IMR-90 (cell line): ENCODE data around the gene SLC4A5. TPM values are rescaled to one million over a fixed set of nuclear protein-coding genes. Genes with fewer than 3 reads are reported as not detected.

Experiments
- ATAC-seq: fragments of 200-7000 bp; cut with Tn5 transposase; 2 replicates; pipeline ENCODE4 v1.9.1; 2020; ENCODE audit warnings: low read depth, mild to moderate bottlenecking, moderate library complexity
- BruUV-seq: library from RNA; stranded (reverse); fragments of 400-500 nt; replicated peaks from 2 replicates; lab custom pipeline; 2021; lab: Mats Ljungman, UMichigan
- CTCF ChIA-PET: fragments of 300-600 bp; formaldehyde crosslinking; extraction: SDS; loops from one replicate; lab custom pipeline; 2021; ENCODE audit warnings: antibody characterized with exemption; lab: Yijun Ruan, JAX
- POLR2A ChIA-PET: fragments of 300-600 bp; sonication (Branson Sonifier 250); formaldehyde crosslinking; loops from one replicate; lab custom pipeline; 2022; ENCODE audit warnings: antibody characterized with exemption; ENCODE audit not compliant: unreplicated experiment; lab: Charles Lee
- DNase-seq: peaks from one replicate; pipeline ENCODE4 v3.0.0; 2013
- H2AFZ ChIP-seq: replicated peaks from 2 replicates; pipeline ENCODE3; 2013; ENCODE audit warnings: low read length, mild to moderate bottlenecking; ENCODE audit not compliant: poor library complexity
- H2AK5ac ChIP-seq: 2 replicates; pipeline ENCODE4 v1.6.1; 2013; ENCODE audit warnings: low read depth, low read length, inconsistent platforms
- H2AK9ac ChIP-seq: replicated peaks from 2 replicates; pipeline ENCODE3; 2013; ENCODE audit warnings: mild to moderate bottlenecking, low read depth, low read length, moderate library complexity; ENCODE audit not compliant: poor library complexity
- H2BK120ac ChIP-seq: 2 replicates; pipeline ENCODE4 v1.6.1; 2013; ENCODE audit warnings: low read depth, low read length, inconsistent platforms
- H2BK15ac ChIP-seq: 3 replicates; pipeline ENCODE4 v1.6.1; 2013; ENCODE audit warnings: low read depth, low read length, inconsistent platforms
- H2BK20ac ChIP-seq: 2 replicates; pipeline ENCODE4 v1.6.1; 2013; ENCODE audit warnings: low read depth, mild to moderate bottlenecking, inconsistent platforms, low read length, moderate library complexity
- H2BK5ac ChIP-seq: 2 replicates; pipeline ENCODE4 v1.6.1; 2013; ENCODE audit warnings: mild to moderate bottlenecking, low read depth, low read length, inconsistent platforms; ENCODE audit not compliant: poor library complexity, severe bottlenecking
- H3K14ac ChIP-seq: replicated peaks from 2 replicates; pipeline ENCODE4 v1.6.1; 2013; ENCODE audit warnings: low read depth, low read length, inconsistent platforms
- H3K18ac ChIP-seq: 2 replicates; pipeline ENCODE4 v1.6.1; 2013; ENCODE audit warnings: low read depth, low read length, control low read depth
- H3K23ac ChIP-seq: 2 replicates; pipeline ENCODE4 v1.6.1; 2013; ENCODE audit warnings: low read depth, low read length, inconsistent platforms
- H3K27ac ChIP-seq: 2 replicates; pipeline ENCODE4 v1.5.1; 2013; ENCODE audit warnings: mild to moderate bottlenecking, control low read depth, low read length; ENCODE audit not compliant: insufficient read depth
- H3K27me3 ChIP-seq: 2 replicates; pipeline ENCODE4 v1.6.1; 2013; ENCODE audit warnings: low read length; ENCODE audit not compliant: control insufficient read depth, insufficient read depth
- H3K36me3 ChIP-seq: 2 replicates; pipeline ENCODE4 v1.6.1; 2013; ENCODE audit warnings: low read length, mixed read lengths; ENCODE audit not compliant: control insufficient read depth, insufficient read depth
- H3K4ac ChIP-seq: 2 replicates; pipeline ENCODE4 v1.6.1; 2013; ENCODE audit warnings: low read depth, low read length, inconsistent platforms
- H3K4me1 ChIP-seq: 2 replicates; pipeline ENCODE4 v1.6.1; 2013; ENCODE audit warnings: low read length, mixed read lengths; ENCODE audit not compliant: control insufficient read depth, insufficient read depth
- H3K4me2 ChIP-seq: 2 replicates; pipeline ENCODE4 v1.6.1; 2013; ENCODE audit warnings: low read depth, mild to moderate bottlenecking, control low read depth, low read length, moderate library complexity
- H3K4me3 ChIP-seq: 2 replicates; pipeline ENCODE4 v1.5.1; 2013; ENCODE audit warnings: low read depth, mild to moderate bottlenecking, control low read depth, low read length, moderate library complexity; ENCODE audit not compliant: insufficient read depth
- H3K56ac ChIP-seq: 2 replicates; pipeline ENCODE4 v1.6.1; 2013; ENCODE audit warnings: low read length, inconsistent platforms; ENCODE audit not compliant: insufficient read depth; ENCODE audit errors: extremely low read depth
- H3K79me1 ChIP-seq, 2 experiments: 2 replicates each; pipeline ENCODE4 v1.6.1; 2013; ENCODE audit warnings: low read length in 2 of 2, inconsistent platforms in 1 of 2, low read depth in 1 of 2
- H3K9ac ChIP-seq: 2 replicates; pipeline ENCODE4 v1.6.1; 2013; ENCODE audit warnings: low read depth, low read length, control low read depth
- H3K9me1 ChIP-seq: 2 replicates; pipeline ENCODE4 v1.6.1; 2013; ENCODE audit warnings: low read length, inconsistent platforms; ENCODE audit not compliant: insufficient read depth
- H3K9me3 ChIP-seq: 2 replicates; pipeline ENCODE4 v1.6.1; 2013; ENCODE audit warnings: low read length; ENCODE audit not compliant: control insufficient read depth, insufficient read depth
- H4K20me1 ChIP-seq: 2 replicates; pipeline ENCODE4 v1.6.1; 2013; ENCODE audit warnings: low read length, inconsistent platforms; ENCODE audit not compliant: insufficient read depth
- H4K5ac ChIP-seq: 2 replicates; pipeline ENCODE4 v1.6.1; 2013; ENCODE audit warnings: mild to moderate bottlenecking, low read depth, low read length, control low read depth
- H4K8ac ChIP-seq, 2 experiments: 2 replicates each; pipeline ENCODE4 v1.6.1; 2013; ENCODE audit warnings: low read depth in 2 of 2, low read length in 2 of 2, control low read depth in 1 of 2, inconsistent platforms in 1 of 2
- H4K91ac ChIP-seq: 2 replicates; pipeline ENCODE4 v1.6.1; 2013; ENCODE audit warnings: low read depth, low read length, inconsistent platforms; ENCODE audit not compliant: insufficient read depth
- BHLHE40 ChIP-seq: fragments of 150-350 bp; IDR thresholded peaks from 2 replicates; pipeline ENCODE4 v1.6.1; 2016; ENCODE audit warnings: mild to moderate bottlenecking, low read depth, low read length
- MAFK ChIP-seq: IDR thresholded peaks from 2 replicates; pipeline ENCODE4 v1.6.1; 2012; ENCODE audit warnings: low read depth, low read length, improper control_type of control experiment
- NFE2L2 ChIP-seq: fragments of 150-350 bp; IDR thresholded peaks from 2 replicates; pipeline ENCODE4 v1.6.1; 2016; ENCODE audit warnings: low read depth, mild to moderate bottlenecking, low read length
- WGBS, 2 experiments: methylation state at CpG; one replicate each; pipeline versions ENCODE4 v1.1.5 to v1.1.7; 2013; ENCODE audit warnings: missing lambda C conversion rate in 2 of 2; ENCODE audit not compliant: insufficient read length in 1 of 2; ENCODE audit errors: extremely low coverage in 2 of 2; 5-methylcytosine and 5-hydroxymethylcytosine counted together
- dilution Hi-C: fragments of 300-500 bp; cut with HindIII; formaldehyde crosslinking; loops from one replicate; pipeline ENCODE4 v1.14.3; 2018; ENCODE audit warnings: low sequenced_read_pairs; ENCODE audit not compliant: unreplicated experiment
- in situ Hi-C: fragments of 300-500 bp; cut with MboI; formaldehyde crosslinking; loops from 3 replicates; pipeline ENCODE4 v1.14.3; 2019; ENCODE audit warnings: low sequenced_read_pairs, inconsistent platforms, mixed read lengths
- intact Hi-C: fragments of 100-400 bp; cut with micrococcal nuclease; formaldehyde crosslinking; loops from 2 replicates; pipeline ENCODE4 v1.10.0; 2022
- polyA plus RNA-seq, 3 experiments: library from polyadenylated mRNA; depleted of rRNA; stranded (reverse); fragments of >200 nt; gene quantifications; 2 replicates each; pipeline ENCODE4 v1.2.3, GENCODE V29; 2012; ENCODE audit warnings: low replicate concordance in 1 of 3
- total RNA-seq: library from RNA; depleted of rRNA; stranded (reverse); fragments of >200 nt; gene quantifications from 2 replicates; pipeline ENCODE4 v1.2.3, GENCODE V29; 2012

The SLC4A5 gene
- total and polyA plus RNA-seq, 2 of the 4 experiments (the other 2 are of a cell fraction): 0.18 to 0.22 TPM

GRCh38 chr2:74269667-74270066 lies 73.5 kb downstream of the SLC4A5 start:
- no peak overlapping the region for H4K91ac ChIP-seq
- no peak overlapping the region for H2AK5ac ChIP-seq
- TF ChIP-seq MAFK (no peak), NFE2L2 (no peak), BHLHE40 (no peak)
- H4K8ac ChIP-seq: no peak overlapping the region
- intact Hi-C loops (no loop called here), in situ Hi-C loops (no loop called here), dilution Hi-C loops (no loop called here)
- DNase-seq (no peak), ATAC-seq (no peak)
- H2AFZ ChIP-seq: no peak overlapping the region
- no peak overlapping the region for H3K27ac ChIP-seq
- no peaks in the 10 kb centered on the region for H3K9me3 ChIP-seq
- no peak overlapping the region for H3K56ac ChIP-seq
- ChIA-PET POLR2A (no interaction called here), CTCF (no interaction called here)
- no peak overlapping the region for H2BK15ac ChIP-seq
- no peak overlapping the region for H3K4ac ChIP-seq
- H3K14ac ChIP-seq: no peak overlapping the region
- H3K36me3 ChIP-seq: no peaks in the 10 kb centered on the region
- H3K4me3 ChIP-seq: no peak overlapping the region
- no TSS peak for BruUV-seq
- no peak overlapping the region for H2AK9ac ChIP-seq
- no peaks in the 10 kb centered on the region for H4K20me1 ChIP-seq
- H3K4me1 ChIP-seq: no peaks in the 10 kb centered on the region
- H3K18ac ChIP-seq: no peak overlapping the region
- no peaks in the 10 kb centered on the region for H3K9me1 ChIP-seq
- H3K4me2 ChIP-seq: no peak overlapping the region
- H2BK20ac ChIP-seq: no peak overlapping the region
- H3K79me1 ChIP-seq: no peaks in the 10 kb centered on the region
- H2BK120ac ChIP-seq: no peak overlapping the region
- H3K9ac ChIP-seq: no peak overlapping the region
- no peak overlapping the region for H2BK5ac ChIP-seq
- no CpG with 5 or more reads among the region's 1 CpG for WGBS, 2 experiments
- peaks cover 34% of the 10 kb centered on the region for H3K27me3 ChIP-seq
- H3K23ac ChIP-seq: no peak overlapping the region
- no peak overlapping the region for H4K5ac ChIP-seq
